ENCODE results near the gene ZDHHC14. TPM values are rescaled to one million over a fixed set of nuclear protein-coding genes. Genes with fewer than 3 reads are reported as not detected.

ZDHHC14 gene
- total RNA-seq, 1 donor from 2014 or later = 14.5 TPM

- intact Hi-C loops (cut with DNase I) = no loop called here
- Histone ChIP-seq H3K27me3 (no peaks in the 10 kb centered on the region), H3K27ac (no peak overlapping the region), H3K4me1 (no peaks in the 10 kb centered on the region), H3K9me3 (no peaks in the 10 kb centered on the region), H3K36me3 (no peaks in the 10 kb centered on the region), H3K4me3 (no peak overlapping the region)
- no peak for TF ChIP-seq CTCF (IDR thresholded peaks at IDR 0.05)
- DNase-seq (ENCODE audit: low spot score in 2 of 2) = no peak
Measured at GRCh38 chr6:157454762-157455714, 74.0 kb downstream of the ZDHHC14 start.

DNA sequence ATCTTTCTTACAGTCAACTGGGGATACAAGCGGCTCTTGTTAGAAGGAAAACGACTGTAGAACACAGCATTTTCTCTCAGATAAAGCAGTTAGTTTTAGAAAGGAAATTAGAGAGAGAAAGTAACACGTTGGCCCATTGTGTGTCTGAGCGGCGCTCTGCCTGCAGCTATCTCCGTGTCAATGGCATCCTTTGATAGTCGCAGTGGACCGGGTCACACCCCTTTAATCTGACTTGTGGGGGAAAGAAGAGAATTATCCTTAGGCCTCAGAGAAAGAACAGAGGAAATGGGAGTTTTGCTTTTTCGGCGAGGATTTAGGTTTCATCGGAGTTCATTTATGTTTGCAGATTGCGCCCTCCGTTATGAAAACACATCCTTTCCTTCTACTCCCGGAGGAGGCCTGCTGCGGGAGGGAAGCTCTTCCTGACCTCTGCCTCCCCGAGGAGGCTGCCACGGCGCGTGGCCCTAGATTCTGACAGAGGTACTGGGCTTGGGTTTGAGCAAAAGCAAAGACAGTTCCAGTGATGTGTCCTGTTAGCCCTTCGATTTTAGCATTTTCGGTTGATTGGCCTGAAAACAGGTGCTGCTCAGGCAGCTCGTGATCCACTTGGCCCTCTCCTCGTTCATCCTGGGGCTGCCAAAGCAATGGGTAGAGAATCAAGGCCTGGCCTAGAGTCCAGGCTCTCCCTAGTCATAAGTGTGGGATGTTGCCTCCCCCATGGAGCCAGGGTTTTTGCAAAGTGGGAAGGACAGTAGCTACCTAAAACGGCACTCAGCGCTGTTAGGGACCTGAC, 74.9 kb downstream of the ZDHHC14 start:
- Histone ChIP-seq H3K4me3 (no peak overlapping the region), H3K9me3 (no peaks in the 10 kb centered on the region), H3K27me3 (no peaks in the 10 kb centered on the region), H3K36me3 (no peaks in the 10 kb centered on the region), H3K27ac (no peak overlapping the region), H3K4me1 (no peaks in the 10 kb centered on the region)
- intact Hi-C loops (cut with DNase I) = no loop called here
- no peak for TF ChIP-seq CTCF (IDR thresholded peaks at IDR 0.05)
- DNase-seq (ENCODE audit: low spot score in 2 of 2) = no peak

GRCh38 chr6:157456524-157456829, 75.5 kb downstream of the ZDHHC14 start:
- Histone ChIP-seq H3K27ac (no peak overlapping the region), H3K27me3 (no peaks in the 10 kb centered on the region), H3K9me3 (no peaks in the 10 kb centered on the region)

DNA sequence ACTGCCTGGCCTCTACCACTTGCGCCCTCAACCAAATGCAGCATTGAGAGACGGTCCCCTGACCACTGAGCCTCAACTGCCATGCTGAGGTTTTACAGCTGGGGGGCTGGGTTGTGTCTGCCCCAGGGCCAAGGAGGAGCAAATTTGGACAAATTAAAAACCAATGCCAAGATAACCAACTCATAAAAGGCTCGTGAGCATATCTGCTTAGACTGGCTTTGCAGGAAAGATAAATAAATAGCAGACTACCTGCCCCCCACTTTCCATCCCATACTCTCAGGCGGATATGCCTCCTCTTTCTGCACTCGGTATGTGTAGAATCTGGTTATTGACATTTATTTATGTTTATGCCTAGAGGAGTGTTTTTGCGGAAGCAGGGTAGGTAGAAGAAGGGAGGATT, 76.8 kb downstream of the ZDHHC14 start:
- no peak overlapping the region for H3K4me3 ChIP-seq
- intact Hi-C loops (cut with DNase I) = no loop called here
- H3K4me1 ChIP-seq = no peaks in the 10 kb centered on the region
- DNase-seq (ENCODE audit: low spot score in 2 of 2) = no peak
- no peaks in the 10 kb centered on the region for H3K9me3 ChIP-seq
- no peak overlapping the region for H3K27ac ChIP-seq
- H3K36me3 ChIP-seq = no peaks in the 10 kb centered on the region
- H3K27me3 ChIP-seq = no peaks in the 10 kb centered on the region
- TF ChIP-seq CTCF (IDR thresholded peaks at IDR 0.05) = no peak

More at GRCh38 chr6:157456524-157456829, 75.5 kb downstream of the ZDHHC14 start:
- Histone ChIP-seq H3K4me1 (no peaks in the 10 kb centered on the region), H3K4me3 (no peak overlapping the region), H3K36me3 (no peaks in the 10 kb centered on the region)
- TF ChIP-seq CTCF (IDR thresholded peaks at IDR 0.05) = no peak
- no peak for DNase-seq (ENCODE audit: low spot score in 2 of 2)
- intact Hi-C loops (cut with DNase I) = no loop called here

GRCh38 chr6:157459327-157459726, 78.3 kb downstream of the ZDHHC14 start:
- Histone ChIP-seq H3K4me3 (no peak overlapping the region), H3K27ac (no peak overlapping the region), H3K4me1 (no peaks in the 10 kb centered on the region), H3K9me3 (no peaks in the 10 kb centered on the region), H3K36me3 (no peaks in the 10 kb centered on the region), H3K27me3 (no peaks in the 10 kb centered on the region)
- intact Hi-C loops (cut with DNase I) = no loop called here
- no peak for DNase-seq (ENCODE audit: low spot score in 2 of 2)
- no peak for TF ChIP-seq CTCF (IDR thresholded peaks at IDR 0.05)

All from ascending aorta (tissue), 2 donors.